Measurements from ENCODE around the gene C9orf43.
"Not testable (repeated sequence)": the region's sequence is repeated elsewhere in the genome, so short reads cannot be mapped to it uniquely, and the experiment has no call there.

C9orf43 gene

GRCh38 chr9:113403646-113404045 lies 6.9 kb upstream of the C9orf43 start:
- no peak for TF ChIP-seq CTCF (IDR thresholded peaks at IDR 0.05; ENCODE audit: control insufficient read depth, extremely low read depth, insufficient read depth)
- DNase-seq (ENCODE audit: low read depth), result no peak

GRCh38 chr9:113406353-113406752 lies 4.2 kb upstream of the C9orf43 start:
- H3K4me3 ChIP-seq (ENCODE audit: low read depth, low read length); DNase-seq (ENCODE audit: low read depth): not testable (repeated sequence)

More at GRCh38 chr9:113403646-113404045, 6.9 kb upstream of the C9orf43 start:
- no peak overlapping the region for H3K4me3 ChIP-seq (ENCODE audit: low read depth, low read length)

- peak; percentile 96 for TF ChIP-seq CTCF (IDR thresholded peaks at IDR 0.05; ENCODE audit: control insufficient read depth, extremely low read depth, insufficient read depth)
- peak; percentile 58 for DNase-seq (ENCODE audit: low read depth)
- H3K4me3 ChIP-seq (ENCODE audit: low read depth, low read length), result not testable (repeated sequence)
Observed at GRCh38 chr9:113406873-113407511, 3.6 kb upstream of the C9orf43 start.

GRCh38 chr9:113409481-113409880 lies 1.1 kb upstream of the C9orf43 start:
- no peak for DNase-seq (ENCODE audit: low read depth)
- TF ChIP-seq CTCF (IDR thresholded peaks at IDR 0.05; ENCODE audit: control insufficient read depth, extremely low read depth, insufficient read depth), result no peak
- H3K4me3 ChIP-seq (ENCODE audit: low read depth, low read length), result peak overlapping the region; percentile 98

GRCh38 chr9:113409883-113410206 lies 702 bp upstream of the C9orf43 start:
- TF ChIP-seq CTCF (IDR thresholded peaks at IDR 0.05; ENCODE audit: control insufficient read depth, extremely low read depth, insufficient read depth), result no peak
- DNase-seq (ENCODE audit: low read depth), result no peak
- H3K4me3 ChIP-seq (ENCODE audit: low read depth, low read length), result peak overlapping the region; percentile 98

GRCh38 chr9:113416149-113416721 lies 5.7 kb downstream of the C9orf43 start:
- no peak for DNase-seq (ENCODE audit: low read depth)
- H3K4me3 ChIP-seq (ENCODE audit: low read depth, low read length), result no peak overlapping the region
- TF ChIP-seq CTCF (IDR thresholded peaks at IDR 0.05; ENCODE audit: control insufficient read depth, extremely low read depth, insufficient read depth), result no peak

GRCh38 chr9:113417370-113417769 lies 6.8 kb downstream of the C9orf43 start:
- no peak for DNase-seq (ENCODE audit: low read depth)
- no peak for TF ChIP-seq CTCF (IDR thresholded peaks at IDR 0.05; ENCODE audit: control insufficient read depth, extremely low read depth, insufficient read depth)
- H3K4me3 ChIP-seq (ENCODE audit: low read depth, low read length), result no peak overlapping the region

Measured in LNCaP clone FGC (cell line).